GM12875 (cell line): ENCODE results near the gene SLC35B2.

ENCODE experiments used
- H3K4me3 ChIP-seq: one replicate; pipeline ENCODE4 v1.5.1; 2011; ENCODE audit warnings: low read depth, low read length, control low read depth
- TF ChIP-seq, protein P1 (sequence below): IDR thresholded peaks from 2 replicates; pipeline ENCODE4 v1.5.1; 2011; ENCODE audit warnings: low read depth, mild to moderate bottlenecking, control low read depth, inconsistent platforms, low read length, moderate library complexity, borderline replicate concordance; ENCODE audit not compliant: insufficient read depth

SLC35B2 gene

GRCh38 chr6:44230034-44230675, 27.2 kb downstream of the SLC35B2 start:
- TF ChIP-seq, protein P1, sequence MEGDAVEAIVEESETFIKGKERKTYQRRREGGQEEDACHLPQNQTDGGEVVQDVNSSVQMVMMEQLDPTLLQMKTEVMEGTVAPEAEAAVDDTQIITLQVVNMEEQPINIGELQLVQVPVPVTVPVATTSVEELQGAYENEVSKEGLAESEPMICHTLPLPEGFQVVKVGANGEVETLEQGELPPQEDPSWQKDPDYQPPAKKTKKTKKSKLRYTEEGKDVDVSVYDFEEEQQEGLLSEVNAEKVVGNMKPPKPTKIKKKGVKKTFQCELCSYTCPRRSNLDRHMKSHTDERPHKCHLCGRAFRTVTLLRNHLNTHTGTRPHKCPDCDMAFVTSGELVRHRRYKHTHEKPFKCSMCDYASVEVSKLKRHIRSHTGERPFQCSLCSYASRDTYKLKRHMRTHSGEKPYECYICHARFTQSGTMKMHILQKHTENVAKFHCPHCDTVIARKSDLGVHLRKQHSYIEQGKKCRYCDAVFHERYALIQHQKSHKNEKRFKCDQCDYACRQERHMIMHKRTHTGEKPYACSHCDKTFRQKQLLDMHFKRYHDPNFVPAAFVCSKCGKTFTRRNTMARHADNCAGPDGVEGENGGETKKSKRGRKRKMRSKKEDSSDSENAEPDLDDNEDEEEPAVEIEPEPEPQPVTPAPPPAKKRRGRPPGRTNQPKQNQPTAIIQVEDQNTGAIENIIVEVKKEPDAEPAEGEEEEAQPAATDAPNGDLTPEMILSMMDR = no peak
- H3K4me3 ChIP-seq = no peak overlapping the region

- TF ChIP-seq, protein P1 = no peak
- no peak overlapping the region for H3K4me3 ChIP-seq
Measured at GRCh38 chr6:44229376-44230033, 27.8 kb downstream of the SLC35B2 start.

- TF ChIP-seq, protein P1 = no peak
- no peak overlapping the region for H3K4me3 ChIP-seq
Measured at GRCh38 chr6:44228836-44229235, 28.5 kb downstream of the SLC35B2 start.

DNA sequence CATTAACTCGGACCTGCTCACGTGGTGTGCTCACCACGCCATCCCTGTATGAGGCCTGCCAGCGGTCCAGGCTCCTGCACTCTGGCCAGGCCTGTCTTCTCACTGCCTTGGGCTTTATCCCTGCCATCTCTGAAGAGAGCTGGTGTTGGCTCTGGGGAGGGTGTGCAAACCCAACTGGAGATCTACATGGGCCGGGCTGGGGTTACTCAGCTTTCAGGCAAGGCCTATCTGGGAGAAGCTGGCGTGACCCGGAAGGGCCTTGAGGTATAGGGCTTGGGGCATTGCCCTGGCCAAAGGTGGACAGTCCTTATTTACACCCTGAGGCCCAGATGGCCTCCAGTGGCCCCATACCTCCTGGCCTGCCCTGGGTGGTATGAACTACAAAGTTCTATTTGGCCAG, 28.9 kb downstream of the SLC35B2 start:
- no peak overlapping the region for H3K4me3 ChIP-seq
- TF ChIP-seq, protein P1 = no peak

DNA sequence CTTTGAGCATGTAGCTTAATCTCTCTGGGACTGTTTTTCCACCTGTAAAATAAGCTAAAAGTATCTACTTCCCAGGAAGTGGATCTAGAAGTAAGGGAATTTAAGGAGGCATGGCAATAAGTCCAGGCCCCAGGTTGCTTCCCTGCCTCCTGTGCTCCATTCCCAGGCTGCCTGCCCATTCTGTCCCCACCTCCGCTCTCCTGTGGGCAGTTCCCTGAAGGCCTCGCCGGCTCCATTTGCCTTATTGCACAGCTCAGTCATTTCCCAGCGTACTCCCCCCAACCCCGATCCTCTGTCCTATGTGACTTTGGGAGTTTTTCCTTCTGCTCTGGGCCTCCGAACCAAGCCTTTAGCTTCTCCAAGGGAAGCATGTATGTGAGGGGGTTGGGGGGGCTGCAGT, 29.3 kb downstream of the SLC35B2 start:
- H3K4me3 ChIP-seq = no peak overlapping the region
- TF ChIP-seq, protein P1 = no peak

- no peak overlapping the region for H3K4me3 ChIP-seq
- TF ChIP-seq, protein P1 = no peak
Measured at GRCh38 chr6:44227148-44227793, 30.1 kb downstream of the SLC35B2 start.
